Erythroblast (primary cell): Measurements from ENCODE around the gene SLCO2B1.

Experiments
- GATA1 ChIP-seq: IDR thresholded peaks from 2 replicates; pipeline ENCODE4 v1.6.1; 2011; ENCODE audit warnings: low read depth, mild to moderate bottlenecking, control low read depth, low read length, moderate library complexity
- POLR2A ChIP-seq: IDR thresholded peaks from 2 replicates; pipeline ENCODE4 v1.6.1; 2011; ENCODE audit warnings: mild to moderate bottlenecking, low read length

- TF ChIP-seq POLR2A (no peak), GATA1 (no peak)
Observed at GRCh38 chr11:75193711-75194110, 42.8 kb downstream of the SLCO2B1 start.
